Esophagus muscularis mucosa (tissue), 4 donors: ENCODE data around the gene DTX1.

Experiments used
- CTCF ChIP-seq, 3 experiments: fragments of 200-600 bp in 2 of 3; fragments of 450-650 bp in 1 of 3; sonication (generic) in 2 of 3; IDR thresholded peaks; one replicate each; pipeline ENCODE4 v1.5.1; 2017 to 2019; ENCODE audit warnings: antibody characterized with exemption in 3 of 3, mild to moderate bottlenecking in 2 of 3, moderate library complexity in 1 of 3
- EP300 ChIP-seq: sonication (generic); formaldehyde crosslinking; IDR thresholded peaks from one replicate; pipeline ENCODE4 v1.6.1; 2017; ENCODE audit warnings: antibody characterized with exemption
- POLR2A ChIP-seq: fragments of 450-650 bp; IDR thresholded peaks from one replicate; pipeline ENCODE4 v1.6.1; 2017; ENCODE audit warnings: antibody characterized with exemption, moderate library complexity, mild to moderate bottlenecking, low read depth

GRCh38 chr12:113145720-113146551, 89.4 kb downstream of the DTX1 start:
- no peak for TF ChIP-seq EP300
- no peak for TF ChIP-seq CTCF (IDR thresholded peaks at IDR 0.05)
- TF ChIP-seq POLR2A, result no peak
